GM12892 (cell line): ENCODE measurements around the gene TNPO3.

Experiments used
- POLR2A ChIP-seq: IDR thresholded peaks from 2 replicates; pipeline ENCODE4 v1.6.1; 2011; ENCODE audit warnings: low read depth, low read length, control low read depth
- POLR2AphosphoS5 ChIP-seq: IDR thresholded peaks from 2 replicates; pipeline ENCODE4 v1.6.1; 2011; ENCODE audit warnings: low read depth, low read length, control low read depth
- TAF1 ChIP-seq: IDR thresholded peaks from 2 replicates; pipeline ENCODE4 v1.6.1; 2011; ENCODE audit warnings: low read depth, mild to moderate bottlenecking, control low read depth, low read length, borderline replicate concordance

DNA sequence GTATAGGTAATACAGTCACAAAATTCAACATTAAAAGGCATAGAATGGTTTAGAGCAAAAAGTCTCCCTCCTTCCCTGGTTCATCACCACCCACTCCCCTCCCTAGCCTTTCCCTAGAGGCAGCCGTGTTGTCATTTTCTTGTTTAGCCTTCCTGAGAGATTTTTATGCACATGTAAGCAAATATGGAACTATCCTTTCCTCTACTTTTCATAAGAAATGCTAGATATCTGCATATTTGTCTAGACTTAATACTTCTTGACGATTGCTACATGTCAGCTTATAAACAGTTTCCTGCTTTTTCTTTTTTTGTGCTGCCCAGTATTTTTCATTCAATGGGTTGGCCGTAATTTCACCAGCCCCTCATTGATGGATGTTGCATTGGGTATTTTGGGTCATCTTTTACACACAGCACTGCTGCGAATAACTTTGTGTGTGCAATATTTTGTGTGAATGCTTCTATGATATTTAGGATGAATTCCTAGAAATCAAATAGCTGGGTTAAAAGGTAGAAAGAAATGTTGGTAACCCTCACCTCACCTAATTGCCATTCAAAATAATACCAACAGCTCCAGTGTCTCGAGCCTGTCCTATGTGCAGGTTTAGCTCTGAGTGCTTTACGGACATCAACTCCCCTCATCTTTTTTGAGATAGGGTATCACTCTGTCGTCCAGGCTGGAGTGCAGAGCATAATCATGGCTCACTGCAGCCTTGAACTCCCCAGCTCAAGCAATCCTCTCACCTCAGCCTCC, 110.2 kb downstream of the TNPO3 start:
- TF ChIP-seq POLR2A (no peak), POLR2AphosphoS5 (no peak), TAF1 (no peak)
